C4-2B (cell line): ENCODE data around the gene PREX1.

Source experiments
- H3K27ac ChIP-seq: fragments of 450-650 bp; 2 replicates; pipeline ENCODE4 v1.5.1; 2017
- ZFX ChIP-seq: fragments of 450-650 bp; IDR thresholded peaks from 2 replicates; pipeline ENCODE4 v1.6.1; 2017
- TF ChIP-seq, protein P1 (sequence below): fragments of 450-650 bp; conservative IDR thresholded peaks from 2 replicates; pipeline ENCODE4 v1.5.1; 2017; ENCODE audit warnings: mild to moderate bottlenecking

The PREX1 gene

GRCh38 chr20:48851579-48851978 lies 23.8 kb upstream of the PREX1 start:
- H3K27ac ChIP-seq = no peak overlapping the region
- TF ChIP-seq, protein P1, sequence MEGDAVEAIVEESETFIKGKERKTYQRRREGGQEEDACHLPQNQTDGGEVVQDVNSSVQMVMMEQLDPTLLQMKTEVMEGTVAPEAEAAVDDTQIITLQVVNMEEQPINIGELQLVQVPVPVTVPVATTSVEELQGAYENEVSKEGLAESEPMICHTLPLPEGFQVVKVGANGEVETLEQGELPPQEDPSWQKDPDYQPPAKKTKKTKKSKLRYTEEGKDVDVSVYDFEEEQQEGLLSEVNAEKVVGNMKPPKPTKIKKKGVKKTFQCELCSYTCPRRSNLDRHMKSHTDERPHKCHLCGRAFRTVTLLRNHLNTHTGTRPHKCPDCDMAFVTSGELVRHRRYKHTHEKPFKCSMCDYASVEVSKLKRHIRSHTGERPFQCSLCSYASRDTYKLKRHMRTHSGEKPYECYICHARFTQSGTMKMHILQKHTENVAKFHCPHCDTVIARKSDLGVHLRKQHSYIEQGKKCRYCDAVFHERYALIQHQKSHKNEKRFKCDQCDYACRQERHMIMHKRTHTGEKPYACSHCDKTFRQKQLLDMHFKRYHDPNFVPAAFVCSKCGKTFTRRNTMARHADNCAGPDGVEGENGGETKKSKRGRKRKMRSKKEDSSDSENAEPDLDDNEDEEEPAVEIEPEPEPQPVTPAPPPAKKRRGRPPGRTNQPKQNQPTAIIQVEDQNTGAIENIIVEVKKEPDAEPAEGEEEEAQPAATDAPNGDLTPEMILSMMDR = no peak
- TF ChIP-seq ZFX = no peak

DNA sequence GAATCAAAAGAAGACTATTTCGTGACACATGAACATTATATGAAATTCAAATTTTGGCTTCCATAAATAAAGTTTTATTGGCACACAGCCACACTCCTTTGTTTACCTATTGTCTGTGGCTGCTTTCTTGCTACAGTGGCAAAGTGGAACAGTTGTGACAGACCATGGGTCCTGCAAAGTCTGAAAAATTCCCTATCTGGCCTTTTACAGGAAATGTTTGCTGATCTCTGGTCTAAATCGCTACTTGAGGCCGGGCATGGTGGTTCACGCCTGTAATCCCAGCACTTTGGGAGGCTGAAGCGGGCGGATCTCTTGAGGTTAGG lies 23.1 kb upstream of the PREX1 start:
- TF ChIP-seq ZFX = no peak
- TF ChIP-seq, protein P1 = no peak
- no peak overlapping the region for H3K27ac ChIP-seq

DNA sequence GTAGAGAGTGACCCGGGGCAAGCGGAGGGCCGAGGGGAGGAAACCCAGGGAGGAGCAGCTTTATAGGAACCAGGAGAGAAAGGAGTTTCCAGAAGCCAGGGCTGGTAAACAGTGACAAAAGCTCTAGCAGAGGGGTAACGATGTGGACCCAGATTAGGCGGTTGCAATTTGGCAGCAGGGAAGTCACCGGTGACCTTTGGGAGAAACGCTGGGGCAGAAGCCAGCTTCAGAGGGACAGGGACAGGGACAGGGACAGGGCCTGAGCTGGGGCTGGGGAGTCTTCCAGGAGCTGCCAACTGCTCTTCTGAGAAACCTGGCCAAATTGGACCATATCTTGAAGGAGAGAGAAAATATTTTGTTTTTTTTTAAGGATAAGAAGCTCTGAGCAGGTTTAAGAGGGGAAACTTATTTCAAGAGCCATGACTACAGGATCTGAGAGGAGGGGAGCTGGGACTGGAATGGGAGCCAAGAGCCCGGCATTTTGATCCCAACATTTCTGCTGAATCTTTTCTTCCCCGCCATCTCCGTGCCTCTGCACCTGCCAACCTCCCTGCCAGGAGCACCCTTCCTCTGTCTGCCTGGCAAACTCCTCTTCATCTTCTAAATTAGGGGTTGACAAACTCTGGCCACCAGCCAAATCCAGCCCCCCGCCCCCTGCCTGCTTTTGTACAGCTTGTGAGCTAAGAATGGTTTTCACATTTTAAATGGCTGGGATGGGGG lies 22.6 kb upstream of the PREX1 start:
- no peak overlapping the region for H3K27ac ChIP-seq
- TF ChIP-seq, protein P1 = no peak
- TF ChIP-seq ZFX = no peak

DNA sequence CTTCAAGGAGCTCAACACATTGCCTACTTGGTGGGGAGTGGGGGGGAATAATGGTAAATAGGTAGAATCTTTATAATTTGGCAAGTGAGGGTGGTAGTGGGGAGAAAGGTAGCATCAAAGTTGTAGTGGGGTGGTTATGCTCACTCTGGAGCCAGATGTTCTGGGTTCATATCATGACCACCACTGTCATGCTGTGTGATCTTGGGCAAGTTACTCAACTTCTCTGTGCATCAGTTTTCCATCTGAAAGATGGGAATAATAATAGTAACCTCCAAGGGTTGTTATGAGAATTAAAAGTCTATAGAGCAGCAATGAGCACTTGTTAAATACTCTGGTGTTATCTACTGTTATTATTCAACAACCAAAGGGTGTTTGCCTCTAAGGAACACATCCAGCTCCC lies 22.0 kb upstream of the PREX1 start:
- TF ChIP-seq ZFX = no peak
- TF ChIP-seq, protein P1 = no peak

GRCh38 chr20:48849299-48849698 lies 21.5 kb upstream of the PREX1 start:
- no peak overlapping the region for H3K27ac ChIP-seq
- TF ChIP-seq ZFX = no peak
- TF ChIP-seq, protein P1 = no peak

More for the DNA sequence above, 22.0 kb upstream of the PREX1 start:
- no peak overlapping the region for H3K27ac ChIP-seq

DNA sequence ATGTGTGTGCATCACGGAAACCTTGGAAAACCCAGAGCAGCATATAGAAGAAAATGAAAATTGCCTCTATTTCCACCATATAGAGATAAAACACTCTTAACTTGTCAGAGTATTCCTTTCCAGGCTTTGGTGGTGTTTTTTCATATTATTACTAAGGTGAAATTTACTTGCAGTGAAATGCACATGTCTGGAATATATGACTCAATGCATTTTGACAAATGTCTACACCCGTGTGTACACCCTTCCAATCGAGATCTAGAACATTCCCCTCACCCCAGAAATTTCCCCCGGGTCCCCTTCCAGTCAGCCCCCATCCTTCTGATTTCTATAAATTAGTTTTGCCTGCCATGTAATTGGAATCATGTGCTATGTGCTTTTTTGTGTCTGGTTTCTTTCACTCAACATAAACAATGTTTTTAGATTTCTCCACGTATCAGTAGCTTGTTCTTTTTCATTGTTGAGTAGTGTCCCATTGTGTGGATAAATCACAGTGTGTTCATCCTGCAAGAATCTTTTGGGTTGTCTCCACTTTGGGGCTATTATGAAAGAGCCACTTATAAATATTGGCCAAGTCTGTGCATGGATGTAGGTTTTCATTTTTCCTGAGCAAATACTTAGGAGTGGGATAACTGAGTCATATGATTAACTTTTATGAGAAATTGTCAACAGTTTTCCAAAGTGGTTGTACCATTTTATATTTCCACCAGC lies 19.9 kb upstream of the PREX1 start:
- no peak overlapping the region for H3K27ac ChIP-seq
- no peak for TF ChIP-seq ZFX
- TF ChIP-seq, protein P1 = no peak
